M059J (cell line): ENCODE results near the gene ARMC5. TPM values are rescaled to one million over a fixed set of nuclear protein-coding genes. Genes with fewer than 3 reads are reported as not detected.
"Not testable (repeated sequence)": the region's sequence is repeated elsewhere in the genome, so short reads cannot be mapped to it uniquely, and the experiment has no call there.

Experiments used
- DNase-seq: peaks from one replicate; pipeline ENCODE4 v3.0.0-alpha.2; 2012; ENCODE audit warnings: low read depth
- total RNA-seq: library from RNA; depleted of rRNA; stranded (reverse); fragments of >200 nt; shearing (Covaris generic); gene quantifications from 2 replicates; pipeline ENCODE4 v1.2.3, GENCODE V29; 2014

Gene ARMC5
- total RNA-seq, 1 experiment from 2014 or later: 17.7 TPM

- DNase-seq: no peak
Observed at GRCh38 chr16:31477220-31478216, 18.2 kb downstream of the ARMC5 start.

GRCh38 chr16:31478956-31479355, 19.7 kb downstream of the ARMC5 start:
- DNase-seq: no peak

DNA sequence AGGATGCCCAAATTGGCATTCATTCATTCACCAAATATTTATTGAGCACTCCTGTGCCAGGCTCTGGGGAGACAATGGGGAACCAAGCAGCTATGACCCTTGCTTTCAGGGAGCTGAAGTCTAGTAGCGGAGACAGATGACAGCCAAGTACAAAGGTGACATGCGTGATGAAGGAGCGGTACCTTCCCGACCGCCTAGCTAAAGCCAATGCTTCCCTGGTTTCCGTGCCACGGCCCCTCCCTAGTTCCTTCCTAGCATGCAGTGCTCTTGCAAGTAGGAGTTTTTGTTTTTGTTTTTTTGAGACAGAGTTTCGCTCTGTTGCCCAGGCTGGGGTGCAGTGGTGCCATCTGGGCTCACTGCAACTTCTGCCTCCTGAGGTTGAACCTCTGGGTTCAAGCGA, 20.4 kb downstream of the ARMC5 start:
- no peak for DNase-seq

DNA sequence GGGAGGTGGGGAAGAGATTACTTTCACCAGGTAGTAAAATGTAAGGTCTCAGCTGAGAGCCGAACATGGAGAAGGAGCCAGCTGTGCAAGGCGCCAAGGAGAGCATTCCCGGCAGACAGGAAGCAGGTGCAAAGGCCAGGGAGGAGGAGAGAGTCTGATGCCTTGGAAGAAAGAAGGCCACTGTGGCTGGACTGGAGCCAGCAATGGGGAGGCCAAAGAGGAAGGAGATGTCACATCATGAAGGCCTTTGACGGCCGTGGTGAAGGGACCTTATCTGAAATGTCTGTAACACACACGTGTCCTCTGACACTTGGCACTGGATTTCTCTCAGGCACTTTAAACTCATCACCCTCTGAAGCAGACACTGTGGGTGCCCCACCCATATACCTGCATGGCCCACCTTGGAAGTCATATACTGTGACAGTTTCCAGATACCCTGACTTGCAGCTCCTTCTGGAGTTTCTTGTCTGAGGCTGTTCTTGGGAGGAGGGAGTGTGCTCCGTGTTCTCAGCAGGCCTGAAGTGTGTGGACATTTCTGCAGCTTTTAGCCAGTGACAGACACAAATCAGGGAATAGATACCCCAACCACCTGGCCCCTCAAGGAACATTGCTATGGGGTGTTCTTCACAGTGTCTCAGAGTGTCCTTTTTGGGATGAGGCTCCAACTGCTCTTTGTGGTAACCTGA, 21.7 kb downstream of the ARMC5 start:
- no peak for DNase-seq

DNA sequence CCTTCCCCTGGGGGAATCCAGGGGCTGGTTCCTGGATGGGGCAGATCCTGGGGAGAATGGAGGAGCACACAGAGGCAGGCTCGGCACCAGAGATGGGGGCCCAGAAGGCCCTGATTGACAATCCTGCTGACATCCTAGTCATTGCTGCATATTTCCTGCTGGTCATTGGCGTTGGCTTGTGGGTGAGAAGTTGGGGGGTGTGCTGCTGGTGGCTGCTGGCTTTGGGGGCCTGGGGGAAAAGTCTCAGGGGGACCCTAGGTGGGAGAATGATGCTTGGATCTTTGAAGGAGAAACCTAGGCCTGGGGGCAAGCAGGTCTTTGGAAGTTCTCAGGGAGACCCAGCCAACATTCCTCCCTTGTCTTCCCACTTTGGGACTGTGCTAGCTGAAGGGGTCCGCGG, 23.8 kb downstream of the ARMC5 start, which contains the start of gene SLC5A2:
TSS of gene SLC5A2 (plus strand) at position 43 of the 400 bp plus-strand sequence. CDS start at position 57, 14 bp downstream.
- DNase-seq: no peak

- DNase-seq: not testable (repeated sequence)
Observed at GRCh38 chr16:31484048-31484447, 24.7 kb downstream of the ARMC5 start.

DNA sequence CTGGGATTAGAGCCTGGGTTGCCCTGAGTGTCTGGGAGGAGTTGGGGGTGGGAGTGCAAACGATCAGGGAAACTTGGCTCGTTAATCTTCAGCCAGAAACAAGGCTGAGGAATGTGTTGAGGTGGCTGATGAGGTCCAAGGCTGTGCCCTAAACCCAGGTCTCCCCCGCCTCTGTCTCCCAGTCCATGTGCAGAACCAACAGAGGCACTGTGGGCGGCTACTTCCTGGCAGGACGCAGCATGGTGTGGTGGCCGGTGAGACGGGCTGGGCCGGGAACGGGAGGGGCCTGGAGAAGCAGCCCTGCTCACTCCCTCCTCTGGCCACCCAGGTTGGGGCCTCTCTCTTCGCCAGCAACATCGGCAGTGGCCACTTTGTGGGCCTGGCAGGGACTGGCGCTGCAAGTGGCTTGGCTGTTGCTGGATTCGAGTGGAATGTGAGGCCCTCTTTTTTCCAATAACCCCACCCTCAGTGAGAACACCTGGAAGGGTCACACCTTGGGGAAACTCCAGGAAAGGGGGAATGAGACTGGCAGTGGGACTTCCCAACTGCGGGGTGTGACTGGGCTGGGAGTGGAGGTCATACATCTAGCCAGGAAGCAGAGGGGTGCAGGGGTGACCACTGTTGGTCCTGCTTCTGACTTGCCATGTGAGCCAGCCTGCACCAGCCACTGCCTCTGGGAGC, 25.3 kb downstream of the ARMC5 start:
- DNase-seq: peak; percentile 26

GRCh38 chr16:31485571-31485970, 26.3 kb downstream of the ARMC5 start:
- no peak for DNase-seq

DNA sequence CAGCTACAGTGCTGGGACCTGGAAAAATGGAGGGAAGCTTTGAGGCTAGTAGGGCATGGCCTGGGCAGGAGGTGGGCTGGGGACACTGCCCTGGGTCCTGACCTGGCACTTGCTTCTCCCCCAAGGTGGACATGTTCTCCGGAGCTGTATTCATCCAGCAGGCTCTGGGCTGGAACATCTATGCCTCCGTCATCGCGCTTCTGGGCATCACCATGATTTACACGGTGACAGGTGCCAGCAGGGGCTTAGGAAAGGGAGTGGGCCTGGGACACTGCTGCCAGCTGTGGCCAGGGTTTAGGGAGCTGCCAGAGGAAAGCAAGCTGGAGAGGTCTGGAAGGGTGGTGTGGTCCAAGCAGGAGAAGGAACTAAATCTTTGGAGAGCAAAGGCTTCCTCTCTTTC, 26.7 kb downstream of the ARMC5 start:
- DNase-seq: no peak

- no peak for DNase-seq
Observed at GRCh38 chr16:31487071-31487719, 27.9 kb downstream of the ARMC5 start.

DNA sequence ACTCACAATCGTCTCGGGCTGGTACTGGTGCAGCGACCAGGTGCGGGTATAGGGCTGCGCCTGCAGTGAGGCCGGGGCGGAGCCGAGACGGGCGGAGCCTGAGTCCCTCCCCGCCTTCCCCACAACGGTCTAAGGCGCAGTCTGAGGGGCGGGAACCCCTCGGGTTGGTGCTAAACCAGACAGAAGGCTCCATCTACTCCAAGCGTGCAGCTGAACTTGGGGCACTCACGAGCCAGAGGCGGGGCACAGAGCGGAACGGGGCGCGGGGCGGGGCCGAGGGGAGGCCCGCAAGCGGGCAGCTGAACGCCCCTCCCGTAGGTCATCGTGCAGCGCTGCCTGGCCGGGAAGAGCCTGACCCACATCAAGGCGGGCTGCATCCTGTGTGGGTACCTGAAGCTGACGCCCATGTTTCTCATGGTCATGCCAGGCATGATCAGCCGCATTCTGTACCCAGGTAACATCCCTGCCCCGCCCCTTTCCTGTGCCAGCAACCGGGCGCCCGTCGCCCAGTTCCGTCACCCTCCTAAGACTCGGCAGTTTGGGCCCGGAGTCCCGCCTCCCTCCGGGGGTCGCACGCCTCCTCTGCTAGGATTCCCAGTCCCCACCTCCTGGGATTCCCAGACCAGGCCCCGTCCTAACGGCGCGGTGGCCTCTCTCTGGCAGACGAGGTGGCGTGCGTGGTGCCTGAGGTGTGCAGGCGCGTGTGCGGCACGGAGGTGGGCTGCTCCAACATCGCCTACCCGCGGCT, 28.6 kb downstream of the ARMC5 start:
- peak; percentile 54 for DNase-seq

GRCh38 chr16:31488468-31489297, 29.4 kb downstream of the ARMC5 start:
- DNase-seq: no peak

DNA sequence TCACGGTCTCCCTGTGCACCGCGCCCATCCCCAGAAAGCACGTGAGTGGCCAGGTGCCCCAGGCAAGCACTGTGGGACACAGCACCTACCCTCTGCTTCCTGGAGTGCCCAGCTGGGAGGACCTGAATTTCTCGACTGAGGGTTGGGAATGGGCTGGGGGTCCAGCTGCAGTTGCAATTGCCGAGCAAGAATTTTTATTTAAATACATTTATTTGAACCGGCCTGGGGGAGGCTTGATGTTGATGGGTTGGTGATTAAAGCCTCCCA, 29.9 kb downstream of the ARMC5 start:
- DNase-seq: no peak

- no peak for DNase-seq
Observed at GRCh38 chr16:31489616-31490584, 30.6 kb downstream of the ARMC5 start.

DNA sequence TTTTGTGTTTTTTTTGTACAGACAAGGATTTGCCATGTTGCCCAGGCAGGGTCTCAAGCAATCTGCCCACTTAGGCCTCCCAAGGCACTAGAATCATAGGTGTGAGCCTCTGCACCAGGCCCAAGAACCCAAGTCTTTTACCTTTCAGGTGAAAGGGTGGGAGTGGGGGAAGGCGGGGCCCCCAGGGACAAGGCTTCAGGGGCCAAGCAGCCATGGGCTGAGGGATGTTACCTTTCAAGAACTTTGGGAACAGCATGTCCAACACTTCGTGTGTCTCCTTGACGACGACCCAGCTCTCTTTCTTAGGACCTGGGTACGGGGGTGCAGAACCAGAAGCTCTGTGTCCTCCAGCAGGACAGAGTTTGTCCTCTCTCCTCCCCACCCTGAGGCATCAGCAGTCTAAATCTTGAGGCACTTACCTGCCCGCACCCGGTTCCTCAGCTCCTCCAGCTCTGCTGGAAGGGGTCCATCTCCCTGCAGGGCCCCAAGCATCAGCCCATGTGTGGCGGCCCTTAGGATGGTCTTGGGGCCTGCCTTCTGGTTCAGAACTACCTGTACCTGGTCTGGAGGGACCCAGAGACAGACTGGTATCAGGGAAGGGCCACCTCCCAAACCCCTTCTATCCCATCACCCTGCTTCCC, 32.6 kb downstream of the ARMC5 start:
- DNase-seq: no peak

DNA sequence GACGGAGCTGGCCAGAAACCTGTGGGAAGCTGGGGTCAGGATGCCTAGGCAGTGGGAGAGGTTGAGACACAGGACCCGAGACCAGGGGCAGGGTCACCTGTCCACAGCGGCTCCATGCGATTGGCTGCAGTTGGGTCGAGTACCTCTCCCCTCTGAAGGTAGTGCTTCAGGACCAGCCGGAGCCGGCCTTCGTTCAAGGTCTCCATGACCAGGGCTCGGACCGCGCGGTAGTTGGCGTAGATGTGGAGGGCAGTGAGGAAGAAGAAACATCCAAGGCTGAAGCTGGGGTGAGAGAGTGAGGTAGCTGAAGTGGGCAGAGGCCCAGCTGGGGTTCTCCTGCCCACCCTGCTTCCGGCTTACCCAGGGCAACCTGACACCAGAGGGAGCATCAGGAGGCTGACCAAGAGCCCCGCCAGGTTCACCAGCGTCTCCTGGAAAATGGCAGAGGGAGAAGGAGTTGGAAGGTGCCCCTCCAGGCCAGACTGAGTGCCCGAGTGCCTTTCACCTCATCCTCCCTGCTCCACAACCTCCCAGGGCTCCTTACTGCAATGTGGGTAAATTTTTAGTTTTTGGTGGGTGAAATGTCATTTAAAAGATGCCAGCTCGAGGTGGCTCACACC, 34.3 kb downstream of the ARMC5 start:
- no peak for DNase-seq

DNA sequence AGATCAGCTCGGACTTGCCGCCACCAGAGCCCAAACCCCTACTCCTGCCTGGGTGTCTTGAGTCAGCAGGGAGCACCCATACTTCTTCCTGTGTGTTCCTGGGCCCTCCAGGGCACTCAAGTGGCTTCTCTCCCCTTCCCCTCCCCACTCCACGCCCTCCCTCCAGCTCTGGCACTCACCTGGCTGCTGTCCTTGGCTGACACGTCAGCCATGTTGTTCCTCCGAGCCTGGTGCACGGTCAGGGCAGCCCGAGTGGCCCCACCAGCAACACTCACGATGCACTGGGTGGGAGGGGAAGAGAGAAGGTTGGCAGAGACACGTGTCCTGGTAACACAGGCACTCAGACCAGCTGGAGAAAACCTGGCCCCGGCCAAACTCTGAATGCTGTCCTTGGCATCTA, 37.4 kb downstream of the ARMC5 start:
- no peak for DNase-seq

GRCh38 chr16:31498493-31498892, 39.2 kb downstream of the ARMC5 start:
- no peak for DNase-seq
